Endometrial microvascular endothelial cells (primary cell): Measurements from ENCODE around the gene OPALIN. TPM values are rescaled to one million over a fixed set of nuclear protein-coding genes. Genes with fewer than 3 reads are reported as not detected.

Experiments used
- in situ Hi-C: cut with HindIII; loops from 2 replicates; pipeline ENCODE4 v1.10.0; 2017; ENCODE audit warnings: low sequenced_read_pairs, low pct_unique_long_range_greater_than_20kb; ENCODE audit errors: inconsistent ontology term
- total RNA-seq: library from RNA; depleted of rRNA; stranded (reverse); fragments of >200 nt; gene quantifications from one replicate; pipeline ENCODE4 v1.2.3, GENCODE V29; 2015; ENCODE audit errors: inconsistent ontology term

The OPALIN gene
- total RNA-seq, 1 donor from 2014 or later = not detected

- in situ Hi-C loops = no loop called here
These were observed 16.4 kb upstream of the OPALIN start for GRCh38 chr10:96374985-96375830.

GRCh38 chr10:96374639-96374984 is 15.8 kb upstream of the OPALIN start:
- in situ Hi-C loops = no loop called here

DNA sequence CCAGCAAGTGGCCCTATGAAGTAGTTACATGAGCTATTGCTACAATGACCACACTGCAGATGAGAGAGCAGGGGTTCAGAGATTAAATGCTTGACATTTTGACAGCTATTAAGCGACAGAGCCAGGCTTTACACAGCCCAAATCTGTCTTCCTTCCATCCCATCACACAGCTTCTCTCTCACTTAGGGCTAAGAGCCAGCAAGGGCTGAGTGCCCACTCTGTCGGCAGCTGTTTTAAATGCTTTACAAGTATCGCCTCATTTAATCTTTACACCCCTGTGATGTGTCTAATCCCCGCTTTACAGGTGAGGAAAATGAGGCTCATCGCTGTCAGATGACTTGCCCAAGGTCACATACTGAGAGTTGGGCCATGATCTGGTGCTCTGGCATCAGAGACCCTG is 15.2 kb upstream of the OPALIN start:
- in situ Hi-C loops = no loop called here

GRCh38 chr10:96371356-96371755 is 12.6 kb upstream of the OPALIN start:
- in situ Hi-C loops = no loop called here

- in situ Hi-C loops = no loop called here
These were observed 11.9 kb upstream of the OPALIN start for GRCh38 chr10:96370584-96371157.

DNA sequence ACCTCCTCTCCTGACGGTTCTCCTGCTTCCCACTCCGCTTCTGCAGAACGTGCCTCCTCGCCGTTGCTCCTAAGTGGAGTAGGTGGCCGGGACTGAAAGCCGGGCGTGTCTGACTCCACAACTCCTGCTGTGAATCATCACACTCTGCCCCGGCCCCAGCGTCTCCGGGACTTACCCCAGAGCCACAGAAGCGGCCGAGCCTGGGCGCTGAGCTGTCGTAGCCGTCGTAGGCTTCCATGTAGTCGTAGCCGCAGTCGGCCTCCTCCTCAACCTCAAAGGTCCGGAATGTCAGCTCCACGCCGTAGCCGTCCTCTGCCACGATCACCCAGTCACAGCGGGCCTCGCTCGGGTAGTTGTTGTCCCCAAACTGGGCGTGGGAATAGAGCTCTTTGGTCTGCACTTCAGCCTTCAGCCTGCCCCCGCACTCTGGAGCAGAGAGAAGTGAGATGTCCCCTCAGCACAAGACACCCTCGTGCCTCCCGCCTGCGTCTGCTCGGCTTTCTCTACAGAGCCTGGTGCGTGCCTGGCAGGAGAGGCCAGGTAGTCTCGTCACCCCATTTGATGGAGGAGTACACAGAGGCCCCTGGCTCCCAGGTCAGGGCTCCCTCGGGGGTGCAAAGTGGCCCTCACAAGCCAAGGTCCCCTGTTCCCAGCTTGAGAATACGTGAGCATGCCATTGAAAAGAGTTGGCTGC is 11.2 kb upstream of the OPALIN start:
- in situ Hi-C loops = no loop called here

DNA sequence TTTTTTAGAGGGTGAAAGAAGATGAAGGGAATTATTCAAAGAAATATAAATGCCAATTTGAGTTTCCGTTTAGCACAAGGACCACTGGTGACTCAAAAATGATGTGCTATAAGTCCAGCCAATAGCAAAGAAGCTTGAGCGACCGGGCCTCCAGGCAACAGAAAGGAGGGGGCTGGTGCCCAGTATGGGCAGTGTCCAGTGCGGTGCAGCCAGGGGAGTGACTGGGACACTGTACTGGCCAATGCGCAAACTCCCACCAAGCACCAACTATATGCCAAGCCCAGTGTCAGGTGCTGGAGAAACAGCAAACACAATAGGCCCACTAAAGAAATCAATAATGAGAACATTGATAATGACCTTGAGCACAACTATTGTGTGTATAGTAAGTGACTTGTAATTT is 10.2 kb upstream of the OPALIN start:
- in situ Hi-C loops = no loop called here

DNA sequence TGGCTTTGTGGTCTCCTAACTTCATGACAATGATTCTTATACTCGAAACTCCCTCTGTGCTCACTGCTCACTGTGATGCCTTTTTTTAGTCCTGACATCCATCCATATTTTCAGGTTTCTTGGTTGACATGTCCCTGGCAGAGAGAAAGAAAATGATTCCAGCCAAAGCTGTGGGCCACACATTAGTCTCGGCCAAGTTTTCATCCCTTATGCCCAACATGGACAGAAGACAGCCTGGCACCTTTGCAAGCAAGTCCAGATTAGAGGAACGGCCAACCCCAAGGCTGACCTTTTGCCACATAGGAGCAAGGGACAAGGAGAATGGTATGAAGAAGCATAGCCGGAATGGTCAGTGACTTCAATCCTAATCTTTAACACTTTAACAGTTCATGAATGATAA is 8.7 kb upstream of the OPALIN start:
- in situ Hi-C loops = no loop called here

- in situ Hi-C loops = no loop called here
These were observed 7.7 kb upstream of the OPALIN start for GRCh38 chr10:96366508-96366907.

DNA sequence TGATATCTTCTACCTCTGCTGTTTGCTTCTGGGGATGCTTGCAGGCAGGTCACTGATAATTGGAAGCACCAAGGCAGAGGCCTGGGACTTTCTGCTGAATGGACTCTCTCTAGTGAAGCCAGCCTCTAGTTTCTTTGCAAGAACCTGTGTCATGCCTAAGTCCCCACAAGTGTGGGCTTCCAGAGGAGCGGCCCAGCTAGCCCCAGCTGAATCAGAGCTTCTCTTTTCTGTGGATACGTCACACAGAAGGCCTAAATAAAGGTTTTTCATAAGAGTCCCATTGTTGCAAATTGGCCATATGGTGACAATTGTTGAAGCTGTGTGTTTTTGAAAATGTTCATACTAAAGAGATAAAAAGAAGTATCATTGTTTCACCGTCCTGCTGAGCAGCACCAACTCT is 6.8 kb upstream of the OPALIN start:
- in situ Hi-C loops = no loop called here

DNA sequence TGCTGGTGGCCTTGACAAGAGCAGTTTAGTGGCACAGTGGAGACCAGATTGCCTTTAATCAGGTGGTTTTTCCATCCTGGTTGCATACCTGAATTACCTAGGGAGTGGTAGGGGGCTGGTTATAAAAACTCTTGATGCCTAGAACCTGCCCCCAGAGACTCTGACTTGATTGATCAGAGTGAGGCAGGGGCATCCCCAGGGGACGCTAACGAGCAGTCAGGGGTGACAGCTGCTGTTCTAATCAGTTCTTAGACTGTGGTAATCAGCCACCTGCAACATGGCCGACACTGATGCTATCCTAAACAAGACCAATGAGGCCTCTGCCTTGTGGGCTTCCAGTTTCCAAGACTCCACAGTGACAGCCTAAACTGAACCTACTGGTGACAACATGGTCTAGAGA is 2.0 kb upstream of the OPALIN start:
- in situ Hi-C loops = no loop called here

DNA sequence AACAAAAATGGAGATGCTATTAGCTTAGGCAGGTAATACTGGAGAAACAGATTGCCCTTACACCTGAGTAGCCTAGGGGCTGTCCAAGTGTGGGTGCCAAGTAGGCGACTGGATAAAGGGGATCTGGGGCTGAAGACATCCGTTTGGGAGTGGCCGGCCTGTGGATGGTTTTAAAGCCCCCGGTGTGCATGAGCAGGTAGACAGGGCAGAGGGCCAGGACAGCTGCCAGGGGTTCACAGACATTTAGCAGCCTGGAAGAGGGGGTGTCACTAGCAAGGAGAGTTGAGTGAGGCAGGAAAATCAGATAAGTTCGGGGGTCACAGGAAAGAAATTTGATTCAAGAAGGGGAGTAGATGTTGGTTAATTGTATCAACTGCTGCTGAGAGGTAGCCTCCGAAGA is 1.5 kb upstream of the OPALIN start:
- in situ Hi-C loops = no loop called here

DNA sequence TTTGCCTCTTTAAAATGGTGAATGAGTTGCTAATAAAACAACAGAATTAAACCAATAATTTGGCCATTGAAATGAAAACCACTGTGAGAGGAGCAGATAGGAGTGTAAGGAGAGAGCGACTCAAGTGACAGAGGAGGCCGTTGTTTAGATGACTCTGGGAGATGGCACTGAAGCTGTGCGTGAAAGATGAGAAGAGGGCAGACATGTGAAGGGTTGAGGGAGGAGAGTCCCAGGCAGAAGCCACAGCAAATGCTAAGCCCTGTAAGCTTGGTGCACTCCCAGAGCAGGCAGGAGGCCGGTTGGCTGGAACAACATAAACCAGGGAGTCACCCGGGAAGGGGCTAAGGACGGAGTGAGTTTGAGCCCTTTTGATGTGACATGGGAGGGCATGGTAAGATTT is 814 bp upstream of the OPALIN start:
- in situ Hi-C loops = no loop called here

GRCh38 chr10:96357038-96357620 is 1.7 kb downstream of the OPALIN start:
- in situ Hi-C loops = no loop called here

DNA sequence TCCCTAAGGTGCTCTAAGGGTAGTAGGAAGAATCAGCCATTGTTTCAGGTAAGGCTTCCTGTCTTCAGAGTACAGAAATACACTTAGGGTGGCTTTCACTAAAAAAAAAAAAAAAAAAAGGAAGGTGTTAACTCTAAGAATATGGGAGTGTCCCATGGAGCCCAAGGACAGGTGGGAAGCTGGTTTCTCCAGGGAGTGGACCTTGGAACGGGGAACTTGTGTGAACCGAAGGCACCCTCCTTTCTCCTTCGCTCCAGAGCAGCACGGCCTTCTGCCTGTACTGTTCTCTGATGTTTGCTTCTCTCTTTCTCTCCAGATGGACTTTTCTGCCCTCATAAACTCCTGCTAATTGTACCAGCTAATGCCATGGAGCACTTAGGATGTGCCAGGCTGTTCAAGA is 6.2 kb downstream of the OPALIN start:
- in situ Hi-C loops = no loop called here

- in situ Hi-C loops = no loop called here
These were observed 6.8 kb downstream of the OPALIN start for GRCh38 chr10:96352027-96352426.

DNA sequence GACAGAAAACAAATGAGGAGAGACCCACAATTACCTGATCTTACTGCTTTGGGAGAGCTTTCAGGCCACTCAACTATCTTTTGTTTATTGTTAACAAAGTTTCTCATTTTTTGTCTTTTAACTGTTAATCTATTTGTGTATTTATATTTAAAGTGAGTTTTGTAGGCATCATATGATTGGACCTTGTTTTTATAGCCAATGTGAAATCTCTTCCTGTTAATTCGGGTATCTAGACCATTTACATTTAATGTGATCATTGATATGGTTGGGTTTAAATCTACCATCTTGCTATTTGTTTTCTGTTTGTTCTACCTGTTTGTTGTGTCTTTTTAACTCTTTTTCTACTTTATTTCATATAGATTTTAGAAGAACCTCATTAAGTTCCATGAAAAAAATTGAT is 12.5 kb downstream of the OPALIN start:
- in situ Hi-C loops = no loop called here

- in situ Hi-C loops = no loop called here
These were observed 13.6 kb downstream of the OPALIN start for GRCh38 chr10:96345222-96345621.

DNA sequence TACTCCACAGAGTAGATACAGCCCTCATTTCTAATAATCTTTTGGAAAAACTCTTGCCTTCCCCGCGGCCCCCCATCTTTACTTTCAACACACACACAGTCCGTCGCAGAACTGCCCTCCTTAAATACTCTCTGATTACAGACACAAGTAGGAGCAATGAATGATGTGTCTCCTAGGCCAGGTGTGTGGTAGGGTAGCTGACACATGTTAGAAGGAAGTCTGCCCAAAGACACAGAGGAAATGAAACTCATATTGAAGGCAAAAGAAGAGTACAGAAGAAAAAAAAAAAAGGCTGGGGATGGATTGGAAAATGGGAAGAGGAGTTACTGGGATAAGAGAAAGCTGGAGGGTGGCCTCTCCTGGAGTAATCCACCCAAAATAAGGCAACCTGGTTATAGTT is 14.6 kb downstream of the OPALIN start:
- in situ Hi-C loops = no loop called here

DNA sequence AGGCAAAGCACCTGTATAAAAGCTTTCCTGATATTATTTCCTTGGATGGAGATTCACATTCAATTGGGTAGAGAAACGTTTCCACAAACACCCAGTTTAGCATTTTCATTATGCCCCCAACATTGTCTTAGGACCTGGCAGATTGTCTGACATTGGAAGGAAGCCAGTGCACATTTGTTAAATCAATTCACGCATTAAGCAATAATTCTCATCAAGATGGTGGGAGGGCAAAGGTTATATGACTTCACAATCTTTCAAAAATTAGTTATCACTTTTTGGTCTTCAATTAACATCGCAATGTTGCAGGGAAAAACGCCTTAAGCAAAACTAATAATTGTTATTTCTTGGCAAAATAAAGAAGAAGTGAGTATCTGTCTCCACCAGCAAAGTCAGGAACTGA is 16.4 kb downstream of the OPALIN start:
- in situ Hi-C loops = no loop called here
